Measurements from ENCODE around the gene KIF7.

KIF7 gene

GRCh38 chr15:89578146-89578545, 77.1 kb downstream of the KIF7 start:
- peaks cover 2% of the 10 kb centered on the region for H3K9me3 ChIP-seq (ENCODE audit: control insufficient read depth, low read length)
- peaks cover 23% of the 10 kb centered on the region for H3K36me3 ChIP-seq (ENCODE audit: control insufficient read depth, insufficient read depth, low read length)
- peaks cover 12% of the 10 kb centered on the region for H3K4me1 ChIP-seq (ENCODE audit: control insufficient read depth, insufficient read depth, low read length)
- no peak overlapping the region for H3K27ac ChIP-seq (ENCODE audit: insufficient read depth, low read depth, low read length, poor library complexity, severe bottlenecking)
- WGBS, 2 experiments = 43 to 57% methylated on average over 2 of the region's 2 CpGs
- no peaks in the 10 kb centered on the region for H3K27me3 ChIP-seq (ENCODE audit: control insufficient read depth, insufficient read depth, low read length, poor library complexity, severe bottlenecking)
- H3K4me3 ChIP-seq (ENCODE audit: insufficient read depth, low read depth, low read length) = peak overlapping the region; percentile 11
